ENCODE results near the gene MILR1. TPM values are rescaled to one million over a fixed set of nuclear protein-coding genes. Genes with fewer than 3 reads are reported as not detected.
A peak's percentile ranks its signal among the peaks of the same experiment; 100 is the strongest.
"Not testable (repeated sequence)": the region's sequence is repeated elsewhere in the genome, so short reads cannot be mapped to it uniquely, and the experiment has no call there.

Gene MILR1
- total RNA-seq, 2 experiments from 2014 or later, result not detected

DNA sequence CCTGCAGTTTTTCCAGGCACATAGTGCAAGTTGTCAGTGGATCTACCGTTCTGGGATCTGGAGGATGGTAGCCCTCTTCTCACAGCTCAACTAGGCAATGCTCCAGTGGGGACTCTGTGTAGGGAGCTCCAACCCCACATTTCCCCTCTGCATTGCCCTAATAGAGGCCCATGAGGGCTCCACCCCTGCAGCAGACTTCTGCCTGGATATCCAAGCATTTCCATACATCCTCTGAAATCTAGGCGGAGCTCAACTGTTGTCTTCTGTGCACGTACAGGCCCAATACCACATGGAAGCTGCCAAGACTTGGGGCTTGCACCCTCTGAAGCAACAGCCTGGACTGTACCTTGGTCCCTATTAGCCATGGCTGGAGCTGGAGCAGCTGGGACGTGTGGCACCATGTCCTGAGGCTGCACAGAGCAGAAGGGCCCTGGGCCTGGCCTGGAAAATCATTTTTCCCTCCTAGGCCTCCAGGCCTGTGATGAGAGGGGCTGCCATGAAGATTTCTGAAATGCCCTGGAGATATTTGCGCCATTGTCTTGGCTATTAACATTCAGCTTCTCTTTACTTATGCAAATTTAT lies 10.9 kb upstream of the MILR1 start:
- no peak for DNase-seq
- no peak overlapping the region for H3K27ac Mint-ChIP-seq
- intact Hi-C loops (cut with micrococcal nuclease), result no loop called here
- CTCF ChIA-PET, result interaction anchor here (1.2 kb wide), 1 partner anchor 19 kb away, joined by 4 read pairs; no protein-coding TSS in a partner anchor
- peaks cover 14% of the 10 kb centered on the region for H3K36me3 Mint-ChIP-seq
- peaks cover 19% of the 10 kb centered on the region for H3K4me1 Mint-ChIP-seq (ENCODE audit: low read depth)
- no peak overlapping the region for H3K4me3 Mint-ChIP-seq
- no peaks in the 10 kb centered on the region for H3K27me3 Mint-ChIP-seq
- H3K9me3 Mint-ChIP-seq, result peaks cover 32% of the 10 kb centered on the region
- POLR2A ChIA-PET, result no interaction called here

DNA sequence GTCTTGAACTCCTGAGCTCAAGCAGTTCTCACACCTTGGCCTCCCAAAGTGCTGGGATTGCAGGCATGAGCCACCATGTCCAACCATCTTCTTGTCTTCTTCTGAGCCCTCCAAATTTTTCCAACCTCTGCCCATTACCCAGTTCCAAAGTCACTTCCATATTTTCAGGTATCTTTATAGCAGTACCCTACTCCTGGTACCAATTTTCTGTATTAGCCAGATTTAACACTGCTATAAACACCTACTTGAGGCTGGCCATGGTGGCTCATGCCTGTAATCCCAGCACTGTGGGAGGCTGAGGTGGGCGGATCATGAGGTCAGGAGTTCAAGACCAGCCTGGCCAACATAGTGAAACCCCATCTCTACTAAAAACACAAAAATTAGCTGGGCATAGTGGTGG lies 9.4 kb upstream of the MILR1 start:
- H3K4me3 Mint-ChIP-seq; intact Hi-C loops (cut with micrococcal nuclease); DNase-seq; H3K27me3 Mint-ChIP-seq; CTCF ChIA-PET; H3K27ac Mint-ChIP-seq: not testable (repeated sequence)
- H3K36me3 Mint-ChIP-seq, result peaks cover 14% of the 10 kb centered on the region
- peaks cover 22% of the 10 kb centered on the region for H3K4me1 Mint-ChIP-seq (ENCODE audit: low read depth)
- H3K9me3 Mint-ChIP-seq, result peaks cover 31% of the 10 kb centered on the region
- POLR2A ChIA-PET, result interaction anchor here (1.2 kb wide), 1 partner anchor 67 kb away, joined by 5 read pairs; the partner anchor contains the start of gene DDX5

DNA sequence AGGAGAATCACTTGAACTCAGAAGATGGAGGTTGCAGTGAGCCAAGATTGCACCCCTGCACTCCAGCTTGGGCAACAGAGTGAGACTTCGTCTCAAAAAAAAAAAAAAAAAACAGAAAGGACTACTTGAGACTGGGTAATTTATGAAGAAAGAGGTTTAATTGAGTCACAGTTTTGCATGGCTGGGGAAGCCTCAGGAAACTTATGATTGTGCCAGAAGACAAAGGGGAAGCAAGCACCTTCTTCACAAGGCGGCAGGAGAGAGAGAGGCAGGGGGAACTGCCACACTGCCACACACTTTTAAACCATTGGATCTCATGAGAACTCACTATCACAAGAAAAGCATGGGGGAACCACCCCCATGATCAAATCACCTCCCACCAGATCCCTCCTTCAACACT lies 9.0 kb upstream of the MILR1 start:
- peaks cover 31% of the 10 kb centered on the region for H3K9me3 Mint-ChIP-seq
- H3K36me3 Mint-ChIP-seq, result peaks cover 14% of the 10 kb centered on the region
- POLR2A ChIA-PET, result interaction anchor here (1.2 kb wide), 1 partner anchor 66 kb away, joined by 5 read pairs; the partner anchor contains the start of gene DDX5
- H3K27ac Mint-ChIP-seq, result no peak overlapping the region
- CTCF ChIA-PET, result no interaction called here
- H3K27me3 Mint-ChIP-seq, result no peaks in the 10 kb centered on the region
- no peak overlapping the region for H3K4me3 Mint-ChIP-seq
- intact Hi-C loops (cut with micrococcal nuclease), result no loop called here
- peaks cover 22% of the 10 kb centered on the region for H3K4me1 Mint-ChIP-seq (ENCODE audit: low read depth)
- DNase-seq, result no peak

DNA sequence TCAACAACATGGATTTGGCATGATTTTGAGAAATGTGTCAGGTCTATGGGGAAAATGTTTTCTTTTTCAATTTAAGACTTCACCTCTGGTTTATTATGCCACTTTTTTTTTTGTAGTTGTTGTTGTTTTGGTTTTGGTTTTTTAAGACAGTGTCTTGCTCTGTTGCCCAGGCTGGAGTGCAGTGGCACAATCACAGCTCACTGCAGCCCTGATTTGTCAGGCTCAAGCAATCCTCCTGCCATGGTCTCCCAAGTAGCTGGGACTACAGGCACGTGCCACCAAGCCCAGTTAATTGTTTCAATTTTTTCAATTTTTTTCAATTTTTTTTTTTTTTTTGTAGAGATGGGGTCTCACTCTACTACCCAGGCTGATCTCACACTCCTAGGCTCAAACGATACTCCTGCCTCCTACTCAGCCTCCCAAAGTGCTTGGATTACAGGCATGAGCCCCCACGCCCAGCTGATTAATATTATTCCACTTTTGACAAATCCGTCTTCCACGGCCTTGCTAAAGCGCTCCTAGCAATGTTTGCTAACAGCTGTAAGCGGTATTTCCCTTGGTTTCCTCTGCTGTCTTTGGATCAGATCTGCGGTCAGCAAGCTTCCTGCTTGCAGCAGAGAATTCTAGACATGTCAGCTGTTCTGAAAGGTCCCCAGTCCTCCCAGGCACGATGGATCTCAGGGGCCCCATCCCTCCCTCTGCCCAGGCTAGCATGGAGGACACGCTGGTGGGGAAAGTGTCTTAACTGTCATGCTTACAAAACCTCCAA lies 7.0 kb upstream of the MILR1 start:
- Mint-ChIP-seq H3K9me3 (peaks cover 30% of the 10 kb centered on the region), H3K36me3 (peaks cover 14% of the 10 kb centered on the region), H3K4me1 (ENCODE audit: low read depth) (peaks cover 22% of the 10 kb centered on the region), H3K4me3 (peak overlapping the region; percentile 42), H3K27ac (peak overlapping the region; percentile 66), H3K27me3 (no peaks in the 10 kb centered on the region)
- ChIA-PET CTCF (interaction anchor here (1.2 kb wide), 1 partner anchor 22 kb away, joined by 4 read pairs; no protein-coding TSS in a partner anchor), POLR2A (interaction anchor here (0.8 to 1.1 kb wide), 2 partner anchors 64 to 65 kb away, joined by 3 read pairs; partner anchors contain the start of genes CEP95 and DDX5)
- intact Hi-C loops (cut with micrococcal nuclease), result no loop called here
- DNase-seq, result peak; percentile 47

DNA sequence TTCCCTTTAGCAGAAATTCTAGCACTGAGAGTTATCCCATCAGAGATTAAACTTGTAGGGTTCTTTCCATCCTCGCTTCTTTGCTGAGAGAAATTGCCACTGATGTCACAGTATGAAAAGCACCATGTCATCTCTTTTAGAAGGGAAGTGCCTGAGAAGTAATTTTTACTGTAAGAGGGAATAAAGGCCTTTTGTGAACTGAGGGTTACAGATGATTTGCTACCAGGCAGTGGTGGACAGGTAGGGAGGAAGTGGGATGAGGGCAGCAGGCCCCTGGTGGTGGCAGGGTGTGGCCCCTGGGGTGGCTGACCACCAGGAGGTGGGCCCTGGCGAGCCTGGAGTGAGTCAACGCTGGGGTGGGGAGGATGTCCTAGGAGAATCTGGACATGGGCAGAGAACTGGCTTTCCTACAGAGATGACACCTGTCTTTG lies 6.4 kb upstream of the MILR1 start:
- POLR2A ChIA-PET, result interaction anchor here (1.1 kb wide), 1 partner anchor 64 kb away, joined by 3 read pairs; the partner anchor contains the start of gene CEP95

DNA sequence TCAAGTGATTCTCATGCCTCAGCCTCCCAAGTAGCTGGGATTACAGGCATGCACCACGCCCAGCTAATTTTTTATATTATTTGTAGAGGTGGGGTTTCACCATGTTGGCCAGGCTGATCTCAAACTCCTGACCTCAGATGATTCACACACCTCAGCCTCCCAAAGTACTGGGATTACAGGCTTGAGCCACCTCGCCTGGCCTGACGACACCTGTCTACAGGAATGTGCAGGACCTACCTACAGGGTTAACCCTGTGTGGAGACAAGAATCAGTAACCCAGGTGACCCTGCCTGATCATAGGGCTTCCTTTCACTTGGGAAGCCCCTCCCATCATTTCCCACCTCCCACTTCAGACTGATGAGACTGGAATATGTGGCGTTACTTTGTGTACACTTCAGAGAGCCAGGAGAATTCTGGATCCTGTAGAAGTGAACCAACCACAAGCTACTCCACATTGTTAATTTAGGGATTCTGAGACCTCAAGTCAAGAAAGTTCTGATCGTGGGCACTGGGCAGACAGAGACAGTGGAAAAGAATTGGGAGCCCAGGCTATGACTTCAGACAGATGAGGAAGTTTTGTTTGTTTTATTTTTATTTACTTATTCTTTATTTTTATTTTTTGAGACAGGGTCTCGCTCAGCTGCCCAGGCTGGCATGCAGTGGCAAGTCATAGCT lies 5.7 kb upstream of the MILR1 start:
- no peak for DNase-seq
- Mint-ChIP-seq H3K9me3 (peaks cover 17% of the 10 kb centered on the region), H3K27ac (peak overlapping the region; percentile 30), H3K36me3 (peaks cover 8% of the 10 kb centered on the region), H3K4me3 (no peak overlapping the region), H3K27me3 (no peaks in the 10 kb centered on the region), H3K4me1 (ENCODE audit: low read depth) (peaks cover 26% of the 10 kb centered on the region)
- intact Hi-C loops (cut with micrococcal nuclease), result no loop called here
- POLR2A ChIA-PET, result no interaction called here
- CTCF ChIA-PET, result interaction anchor here (1.1 kb wide), 1 partner anchor 24 kb away, joined by 4 read pairs; no protein-coding TSS in a partner anchor

More for the DNA sequence above, 6.4 kb upstream of the MILR1 start:
- DNase-seq, result peak; percentile 19
- Mint-ChIP-seq H3K9me3 (peaks cover 24% of the 10 kb centered on the region), H3K4me1 (ENCODE audit: low read depth) (peaks cover 25% of the 10 kb centered on the region), H3K27ac (peak overlapping the region; percentile 66), H3K36me3 (peaks cover 14% of the 10 kb centered on the region), H3K4me3 (peak overlapping the region; percentile 42), H3K27me3 (no peaks in the 10 kb centered on the region)
- CTCF ChIA-PET, result interaction anchor here (1.2 kb wide), 1 partner anchor 22 kb away, joined by 4 read pairs; no protein-coding TSS in a partner anchor
- intact Hi-C loops (cut with micrococcal nuclease), result no loop called here

DNA sequence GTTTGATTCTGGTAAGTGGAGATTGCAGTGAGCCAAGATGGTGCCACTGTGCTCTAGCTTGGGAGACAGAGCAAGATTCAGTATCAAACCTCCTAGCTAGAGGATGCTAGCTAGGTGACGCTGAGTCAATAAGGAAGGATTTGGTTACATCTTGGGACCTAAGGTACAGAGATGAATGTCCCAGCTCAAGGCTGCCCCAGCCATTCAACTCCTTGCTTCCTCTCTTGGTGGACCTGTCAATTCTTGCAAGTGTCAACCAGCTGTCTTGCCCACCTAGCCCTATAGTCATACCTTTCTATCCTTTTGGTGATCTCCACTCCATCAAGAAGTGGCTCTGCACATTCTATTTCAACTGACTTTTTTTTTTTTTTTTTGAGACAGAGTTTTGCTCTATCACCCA lies 1.4 kb upstream of the MILR1 start:
- Mint-ChIP-seq H3K27me3 (no peaks in the 10 kb centered on the region), H3K4me3 (no peak overlapping the region), H3K4me1 (ENCODE audit: low read depth) (peaks cover 15% of the 10 kb centered on the region), H3K36me3 (no peaks in the 10 kb centered on the region), H3K9me3 (no peaks in the 10 kb centered on the region), H3K27ac (no peak overlapping the region)
- peak; percentile 22 for DNase-seq
- intact Hi-C loops (cut with micrococcal nuclease), result no loop called here
- CTCF ChIA-PET, result interaction anchor here (0.9 to 1.0 kb wide), 2 partner anchors 43 to 44 kb away, joined by 3 read pairs; no protein-coding TSS in a partner anchor
- POLR2A ChIA-PET, result no interaction called here

DNA sequence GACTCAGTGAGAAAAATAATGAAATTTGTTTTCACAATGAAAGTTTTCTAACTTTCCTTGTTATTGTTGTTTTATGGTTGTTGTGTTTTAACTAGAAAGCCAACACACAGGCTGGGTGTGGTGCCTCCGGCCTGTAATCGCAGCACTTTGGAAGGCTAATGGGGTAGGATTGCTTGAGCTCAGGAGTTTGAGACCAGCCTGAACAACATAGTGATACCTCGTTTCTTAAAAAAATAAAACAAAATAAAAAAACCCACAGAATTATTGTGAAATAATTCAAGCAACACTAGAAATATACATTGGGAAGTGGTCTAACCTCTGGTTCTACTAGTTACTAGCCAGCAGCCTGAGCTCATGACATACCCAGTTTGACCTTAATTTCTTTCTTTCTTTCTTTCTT lies 630 bp downstream of the MILR1 start:
- Mint-ChIP-seq H3K4me1 (ENCODE audit: low read depth) (peaks cover 7% of the 10 kb centered on the region), H3K36me3 (no peaks in the 10 kb centered on the region), H3K9me3 (no peaks in the 10 kb centered on the region), H3K4me3 (no peak overlapping the region), H3K27me3 (no peaks in the 10 kb centered on the region), H3K27ac (no peak overlapping the region)
- CTCF ChIA-PET, result interaction anchor here (1.1 kb wide), 1 partner anchor 30 kb away, joined by 5 read pairs; no protein-coding TSS in a partner anchor
- POLR2A ChIA-PET, result no interaction called here
- no peak for DNase-seq
- intact Hi-C loops (cut with micrococcal nuclease), result no loop called here

DNA sequence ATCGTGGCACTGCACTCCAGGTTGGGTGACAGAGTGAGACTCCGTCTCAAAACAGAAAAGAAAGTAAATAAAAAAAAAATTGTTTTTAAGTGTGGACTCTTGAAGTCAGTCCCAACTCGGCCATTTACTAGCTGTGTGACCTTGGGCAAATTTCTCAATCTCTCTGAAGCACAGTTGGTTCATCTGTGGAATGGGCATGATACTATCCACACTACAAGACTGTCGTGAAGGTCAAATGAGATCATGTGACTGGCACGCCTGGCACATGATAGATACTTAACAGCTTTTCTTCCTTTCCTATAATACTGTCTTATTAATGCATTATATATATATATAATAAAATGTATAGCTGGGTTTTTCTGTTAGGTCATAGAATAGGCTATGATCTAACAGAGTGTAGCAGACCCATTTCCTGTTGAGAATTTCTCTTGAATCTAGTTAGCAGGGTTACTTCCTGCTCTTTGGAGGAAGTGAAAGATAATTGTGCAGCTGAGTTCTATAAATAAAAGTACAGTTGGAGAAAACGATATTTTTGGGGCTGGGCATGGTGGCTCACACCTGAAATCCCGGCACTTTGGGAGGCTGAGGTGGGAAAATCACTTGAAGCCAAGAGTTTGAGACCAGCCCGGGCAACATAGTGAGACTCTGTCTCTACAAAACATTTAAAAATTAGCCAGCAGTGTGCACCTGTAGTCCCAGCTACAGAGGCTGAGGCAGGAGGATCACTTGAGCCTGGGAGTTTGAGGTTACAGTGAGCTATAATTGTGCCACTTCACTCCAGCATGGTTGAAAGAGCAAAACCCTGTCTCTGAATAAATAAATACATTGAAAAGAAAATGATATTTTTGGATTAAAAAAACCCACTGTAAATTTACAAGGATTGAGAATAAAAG lies 7.3 kb downstream of the MILR1 start:
- Mint-ChIP-seq H3K9me3 (no peaks in the 10 kb centered on the region), H3K4me1 (ENCODE audit: low read depth) (peaks cover 8% of the 10 kb centered on the region), H3K36me3 (no peaks in the 10 kb centered on the region), H3K27ac (peak overlapping the region; percentile 49), H3K4me3 (no peak overlapping the region), H3K27me3 (no peaks in the 10 kb centered on the region)
- ChIA-PET CTCF (interaction anchor here (0.6 to 1.3 kb wide), 5 partner anchors 11 to 88 kb away, joined by 3 to 4 read pairs (median 3); no protein-coding TSS in a partner anchor), POLR2A (no interaction called here)
- DNase-seq, result no peak
- intact Hi-C loops (cut with micrococcal nuclease), result no loop called here

DNA sequence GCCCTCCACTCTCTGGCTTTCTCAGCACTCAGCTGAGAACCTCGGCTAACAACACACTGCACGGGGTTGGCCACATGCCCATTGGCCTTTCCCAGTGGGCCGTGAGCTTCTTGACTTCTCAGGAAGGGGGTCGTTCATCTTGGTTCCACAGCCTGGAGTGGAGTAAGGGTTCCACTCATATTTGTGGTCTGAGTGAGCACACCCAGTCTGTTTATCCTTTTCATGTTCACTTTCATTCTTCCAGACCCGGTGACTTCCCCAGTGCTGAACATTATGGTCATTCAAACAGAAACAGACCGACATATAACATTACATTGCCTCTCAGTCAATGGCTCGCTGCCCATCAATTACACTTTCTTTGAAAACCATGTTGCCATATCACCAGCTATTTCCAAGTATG lies 8.2 kb downstream of the MILR1 start:
- H3K27ac Mint-ChIP-seq, result no peak overlapping the region

DNA sequence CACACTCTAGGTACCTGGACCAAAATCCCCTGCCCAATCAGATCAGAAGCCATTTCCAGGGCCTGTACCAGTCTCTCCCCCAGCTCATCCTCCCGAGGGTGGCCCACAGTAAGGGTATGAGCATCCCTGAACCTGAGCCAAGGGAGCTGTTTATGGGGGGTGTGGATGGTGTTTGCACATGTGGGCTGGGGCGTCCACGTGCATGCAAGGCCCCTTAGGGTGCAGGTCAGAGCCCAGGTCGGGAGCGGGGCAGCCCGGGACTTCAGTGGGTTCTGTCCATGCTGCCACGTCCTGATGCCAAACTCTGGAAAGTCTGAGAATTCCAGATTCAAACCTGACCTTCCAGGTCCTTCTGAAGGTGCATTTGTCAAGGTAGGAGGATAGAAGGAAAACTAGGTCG lies 9.8 kb downstream of the MILR1 start:
- POLR2A ChIA-PET, result no interaction called here
- H3K27me3 Mint-ChIP-seq, result no peaks in the 10 kb centered on the region
- DNase-seq, result no peak
- intact Hi-C loops (cut with micrococcal nuclease), result no loop called here
- no peak overlapping the region for H3K4me3 Mint-ChIP-seq
- no peaks in the 10 kb centered on the region for H3K9me3 Mint-ChIP-seq
- no peaks in the 10 kb centered on the region for H3K36me3 Mint-ChIP-seq
- H3K4me1 Mint-ChIP-seq (ENCODE audit: low read depth), result peaks cover 8% of the 10 kb centered on the region
- CTCF ChIA-PET, result interaction anchor here (2.4 kb wide), 1 partner anchor 39 kb away, joined by 8 read pairs; no protein-coding TSS in a partner anchor
- no peak overlapping the region for H3K27ac Mint-ChIP-seq

More for the DNA sequence above, 8.2 kb downstream of the MILR1 start:
- peaks cover 8% of the 10 kb centered on the region for H3K4me1 Mint-ChIP-seq (ENCODE audit: low read depth)
- CTCF ChIA-PET, result interaction anchor here (1.0 to 2.4 kb wide), 2 partner anchors 37 to 61 kb away, joined by 3 to 8 read pairs; no protein-coding TSS in a partner anchor
- DNase-seq, result no peak
- no peaks in the 10 kb centered on the region for H3K27me3 Mint-ChIP-seq
- intact Hi-C loops (cut with micrococcal nuclease), result no loop called here
- no peak overlapping the region for H3K4me3 Mint-ChIP-seq
- no peaks in the 10 kb centered on the region for H3K36me3 Mint-ChIP-seq
- no peaks in the 10 kb centered on the region for H3K9me3 Mint-ChIP-seq
- POLR2A ChIA-PET, result no interaction called here

All from activated CD4-positive, alpha-beta memory T cell treated with anti-CD3 and anti-CD28 coated beads for 36 hours (primary cell).